GM18951 (cell line): ENCODE measurements around the gene MGP.

ENCODE experiments used
- POLR2A ChIP-seq: IDR thresholded peaks from 4 replicates; pipeline ENCODE4 v1.6.1; 2011; ENCODE audit warnings: mild to moderate bottlenecking; ENCODE audit not compliant: insufficient read length, insufficient read depth; ENCODE audit errors: extremely low read depth
- in situ Hi-C: fragments of 300-500 bp; cut with MboI; formaldehyde crosslinking; loops from one replicate; pipeline ENCODE4 v1.12.0; 2022; ENCODE audit warnings: low sequenced_read_pairs, mixed read lengths, inconsistent platforms; ENCODE audit not compliant: unreplicated experiment

MGP gene

DNA sequence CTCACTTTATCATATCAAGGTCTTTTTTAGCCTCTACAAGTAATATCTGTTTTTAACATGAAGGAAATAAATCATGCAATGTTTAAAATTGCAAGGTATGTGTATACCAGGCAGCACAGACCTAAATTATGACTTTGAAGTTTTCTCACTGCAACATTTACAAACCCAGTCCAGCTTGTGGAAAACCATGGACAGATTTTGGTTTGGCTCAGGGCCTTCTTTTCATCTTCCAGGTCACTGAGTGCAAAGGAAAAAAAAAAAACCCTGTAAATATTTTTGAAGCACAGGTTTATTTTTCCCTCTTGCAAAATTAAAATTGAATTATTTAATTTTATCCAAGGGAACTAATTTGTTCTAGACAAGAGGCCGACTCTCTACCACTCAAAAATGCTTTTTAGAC is 13.8 kb downstream of the MGP start:
- no peak for TF ChIP-seq POLR2A
- in situ Hi-C loops: no loop called here

DNA sequence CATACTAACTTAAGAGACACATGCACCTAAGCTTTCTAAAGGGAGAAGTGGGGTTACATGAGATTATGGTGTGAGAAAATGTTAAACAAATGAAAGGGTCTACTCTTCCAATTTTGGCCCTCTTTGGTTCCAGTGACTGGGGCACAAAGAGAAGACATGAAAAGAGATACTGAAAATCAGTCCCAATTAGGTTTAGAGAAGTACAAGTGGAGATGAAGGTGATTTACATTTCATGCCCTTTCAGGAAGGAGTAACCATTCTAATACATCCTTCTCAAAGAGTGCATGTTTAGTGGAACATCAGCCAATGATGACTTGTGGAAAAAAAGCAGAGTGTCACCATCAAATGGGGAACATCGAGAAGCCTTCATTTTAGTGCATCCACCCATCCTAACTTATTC is 14.4 kb downstream of the MGP start:
- TF ChIP-seq POLR2A: no peak
- in situ Hi-C loops: no loop called here

DNA sequence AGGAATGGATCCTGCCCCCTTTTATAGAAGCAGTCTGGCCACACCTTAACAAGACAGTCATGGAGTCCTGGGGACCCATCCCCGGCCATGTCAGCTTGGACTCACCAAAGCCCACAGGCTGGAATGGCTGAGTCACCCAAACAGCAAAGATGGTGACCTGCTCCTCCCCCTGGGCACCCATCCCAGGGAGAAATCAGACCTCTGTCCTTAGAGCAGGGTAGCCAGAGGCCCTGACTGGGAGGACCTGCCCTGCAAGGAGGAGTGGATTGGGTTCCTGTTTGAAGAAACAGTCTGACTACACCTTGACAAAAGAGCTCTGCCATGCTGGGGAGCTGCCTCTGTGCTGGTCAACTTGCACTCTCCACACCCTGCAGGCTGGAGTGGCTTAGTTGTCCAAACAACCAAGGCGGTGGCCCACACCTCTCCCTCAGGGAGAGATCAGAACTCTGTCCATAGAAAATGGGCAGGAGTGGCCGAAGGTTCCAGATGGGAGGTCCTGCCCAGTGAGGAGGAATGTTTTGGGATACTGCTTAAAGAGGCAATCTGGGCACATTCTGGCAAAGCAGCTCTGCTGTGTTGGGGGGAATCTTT is 16.6 kb downstream of the MGP start:
- in situ Hi-C loops: no loop called here
- no peak for TF ChIP-seq POLR2A

DNA sequence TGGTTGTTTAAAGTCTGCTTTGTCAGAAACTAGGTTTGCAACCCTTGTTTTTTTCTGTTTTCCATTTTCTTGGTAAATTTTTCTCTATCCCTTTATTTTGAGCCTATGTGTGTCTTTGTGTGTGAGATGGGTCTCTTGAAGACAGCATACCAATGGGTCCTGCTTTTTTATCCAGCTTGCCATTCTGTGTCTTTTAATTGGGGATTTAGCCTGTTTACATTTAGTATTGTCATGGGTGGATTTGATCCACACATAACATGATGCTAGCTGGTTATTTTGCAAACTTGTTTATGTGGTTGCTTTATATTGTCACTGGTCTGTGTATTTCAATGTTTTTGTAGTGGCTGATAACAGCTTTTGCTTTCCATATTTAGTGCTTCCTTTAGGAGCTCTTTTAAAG is 25.2 kb downstream of the MGP start:
- in situ Hi-C loops: no loop called here
- TF ChIP-seq POLR2A: no peak

GRCh38 chr12:14858513-14858912 is 27.1 kb downstream of the MGP start:
- TF ChIP-seq POLR2A: no peak
- in situ Hi-C loops: no loop called here

DNA sequence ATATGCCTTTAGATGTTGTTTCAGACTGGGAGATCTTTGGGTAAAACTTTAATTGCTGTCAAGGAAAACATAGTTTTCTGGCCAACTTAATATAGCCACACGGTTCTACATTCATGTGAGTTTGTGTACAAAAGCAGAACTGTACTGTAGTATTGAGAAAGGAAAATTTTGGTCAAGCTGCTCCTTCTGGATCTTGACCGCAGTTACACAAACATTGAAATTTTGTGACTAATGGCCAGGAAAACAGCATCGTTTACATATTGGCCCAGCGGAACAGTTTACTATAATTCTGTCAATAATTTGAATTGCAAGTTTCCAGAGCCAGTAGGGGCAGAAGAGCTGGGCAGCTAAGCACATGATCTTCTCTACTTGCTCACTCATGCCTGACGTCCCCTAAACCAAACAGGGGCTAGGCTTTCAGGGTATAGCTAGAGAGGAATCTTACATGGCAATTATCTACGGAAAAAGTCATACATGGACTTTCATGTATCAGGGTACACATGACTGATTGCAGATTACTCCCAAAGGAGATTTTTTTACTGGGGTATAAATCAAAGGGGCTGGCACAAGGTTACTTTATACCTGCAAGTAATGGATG is 31.0 kb downstream of the MGP start:
- TF ChIP-seq POLR2A: no peak
- in situ Hi-C loops: no loop called here

- in situ Hi-C loops: no loop called here
- TF ChIP-seq POLR2A: no peak
These were observed 31.7 kb downstream of the MGP start for GRCh38 chr12:14853961-14854360.

DNA sequence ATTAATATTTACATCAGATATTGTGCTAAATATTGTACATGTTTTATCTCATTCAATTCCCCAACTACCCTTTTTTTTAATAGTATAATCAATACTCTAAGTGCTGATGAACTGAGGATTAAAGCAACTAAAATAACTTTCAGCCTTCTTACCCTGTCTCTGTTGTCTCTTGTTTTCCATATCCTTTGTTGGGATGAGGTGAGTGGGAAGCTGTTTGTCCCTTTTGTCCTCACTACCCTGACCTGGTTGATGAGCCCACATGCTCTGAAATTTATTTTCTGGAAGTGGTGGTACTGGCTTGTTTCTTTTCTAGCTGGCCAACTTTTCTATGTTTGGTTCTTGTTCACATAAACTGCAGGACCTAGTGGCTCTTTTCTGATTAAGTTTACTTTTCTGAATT is 32.8 kb downstream of the MGP start:
- TF ChIP-seq POLR2A: no peak
- in situ Hi-C loops: no loop called here

GRCh38 chr12:14850929-14851663 is 34.6 kb downstream of the MGP start:
- in situ Hi-C loops: no loop called here
- no peak for TF ChIP-seq POLR2A

- in situ Hi-C loops: loop anchor here (5.0 kb wide), 1 partner anchor 138 kb away; no protein-coding TSS in a partner anchor
- TF ChIP-seq POLR2A: no peak
These were observed 36.0 kb downstream of the MGP start for GRCh38 chr12:14849661-14850060.

DNA sequence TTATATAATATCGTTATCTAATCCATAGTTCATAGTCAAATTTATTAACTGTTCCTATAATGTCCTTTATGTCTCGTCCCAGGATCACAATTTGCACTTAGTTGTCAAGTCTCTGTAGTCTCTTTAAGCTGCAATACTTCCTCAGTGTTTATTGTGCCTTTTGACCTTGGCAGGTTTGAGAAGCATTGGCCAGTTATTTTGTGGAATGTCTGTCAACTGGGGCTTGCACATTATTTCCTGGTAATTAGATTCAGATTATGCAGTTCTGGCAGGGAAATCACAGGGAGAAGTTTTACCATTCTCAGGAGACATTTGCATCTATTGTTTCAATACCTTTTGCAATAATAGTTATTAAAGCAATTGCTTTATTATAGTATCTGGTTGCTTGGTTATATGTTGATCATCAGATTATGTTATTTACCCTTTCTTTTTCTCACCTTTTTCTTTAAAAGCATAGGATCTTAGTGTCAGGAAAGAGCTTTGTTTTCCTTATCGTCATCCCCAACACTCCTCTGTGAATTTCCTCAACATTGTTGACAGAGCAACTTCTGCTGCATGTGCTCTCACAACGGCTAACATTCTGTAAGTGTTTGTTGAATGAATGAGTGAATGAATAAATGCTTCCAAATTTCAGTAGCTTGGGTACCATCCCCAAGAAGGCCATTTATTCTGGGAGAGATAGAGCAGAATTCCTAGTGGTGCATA is 38.6 kb downstream of the MGP start:
- in situ Hi-C loops: loop anchor here (5.0 kb wide), 1 partner anchor 140 kb away; no protein-coding TSS in a partner anchor
- no peak for TF ChIP-seq POLR2A

DNA sequence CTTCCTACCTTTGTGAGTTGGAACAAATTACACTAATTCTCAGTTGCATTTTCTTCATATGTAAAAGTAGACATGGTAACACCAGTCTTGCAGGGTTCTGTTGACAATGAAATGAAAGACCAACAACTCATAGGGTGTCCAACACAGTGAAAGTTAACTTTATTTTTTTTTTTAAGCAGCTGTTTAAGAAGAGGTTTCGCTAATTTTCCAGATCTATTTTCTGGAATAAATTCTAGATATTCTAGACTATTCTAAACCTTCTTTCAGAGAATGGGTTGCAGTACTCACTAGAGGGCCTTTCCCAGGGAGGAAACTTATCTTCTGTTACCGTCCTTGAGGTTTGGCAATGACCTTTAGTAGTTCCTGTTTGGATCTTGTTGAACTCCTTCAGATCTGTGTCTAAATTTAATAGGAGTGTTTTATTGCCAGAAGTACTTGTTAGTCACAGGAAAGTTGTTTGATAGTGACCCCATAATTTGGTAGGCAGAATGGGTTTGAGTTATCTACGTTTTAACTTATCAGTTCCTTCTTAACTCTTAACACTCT is 39.5 kb downstream of the MGP start:
- in situ Hi-C loops: loop anchor here (5.0 kb wide), 1 partner anchor 141 kb away; no protein-coding TSS in a partner anchor

DNA sequence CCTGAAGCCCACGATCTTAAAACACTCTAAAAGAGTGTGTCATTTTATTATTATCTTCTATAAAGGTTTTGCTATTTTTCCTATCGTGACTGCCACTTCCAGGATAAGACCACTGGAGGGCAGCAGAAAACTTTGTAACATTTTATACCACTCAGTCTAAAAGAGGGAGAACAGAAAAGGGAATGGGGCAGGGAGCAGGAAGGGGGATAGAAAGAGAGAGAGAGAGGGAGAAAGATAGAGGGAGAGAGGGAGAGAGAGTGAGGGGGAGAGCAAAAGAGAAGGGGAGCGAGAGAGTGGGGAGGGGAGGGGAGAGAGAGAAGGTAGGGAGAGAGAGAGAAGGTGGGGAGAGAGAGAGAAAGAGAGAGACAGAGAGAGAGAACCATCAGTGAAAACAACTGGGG is 40.3 kb downstream of the MGP start:
- in situ Hi-C loops: loop anchor here (5.0 kb wide), 1 partner anchor 142 kb away; no protein-coding TSS in a partner anchor
- no peak for TF ChIP-seq POLR2A

More for the DNA sequence above, 39.5 kb downstream of the MGP start:
- TF ChIP-seq POLR2A: no peak

GRCh38 chr12:14844401-14844800 is 41.3 kb downstream of the MGP start:
- TF ChIP-seq POLR2A: no peak
- in situ Hi-C loops: no loop called here
